Gastroesophageal sphincter (tissue), 3 donors: ENCODE data around the gene MOB3C.

Experiments used
- EP300 ChIP-seq: sonication (generic); formaldehyde crosslinking; IDR thresholded peaks from one replicate; pipeline ENCODE4 v1.6.1; 2017; ENCODE audit warnings: antibody characterized with exemption, mild to moderate bottlenecking
- POLR2A ChIP-seq, 2 donors: fragments of 450-650 bp; IDR thresholded peaks; one replicate each; pipeline ENCODE4 v1.6.1; 2017; ENCODE audit warnings: antibody characterized with exemption in 2 of 2, mild to moderate bottlenecking in 2 of 2, moderate library complexity in 1 of 2
- POLR2AphosphoS5 ChIP-seq: sonication (generic); formaldehyde crosslinking; IDR thresholded peaks from one replicate; pipeline ENCODE4 v1.6.1; 2017; ENCODE audit warnings: antibody characterized with exemption
- TF ChIP-seq, protein P1 (sequence below), 4 experiments: fragments of 200-600 bp in 2 of 4; fragments of 450-650 bp in 2 of 4; sonication (generic) in 1 of 4; IDR thresholded peaks; one replicate each; pipeline ENCODE4 v1.5.1; 2017 to 2019; ENCODE audit warnings: antibody characterized with exemption in 4 of 4, mild to moderate bottlenecking in 2 of 4, moderate library complexity in 2 of 4

DNA sequence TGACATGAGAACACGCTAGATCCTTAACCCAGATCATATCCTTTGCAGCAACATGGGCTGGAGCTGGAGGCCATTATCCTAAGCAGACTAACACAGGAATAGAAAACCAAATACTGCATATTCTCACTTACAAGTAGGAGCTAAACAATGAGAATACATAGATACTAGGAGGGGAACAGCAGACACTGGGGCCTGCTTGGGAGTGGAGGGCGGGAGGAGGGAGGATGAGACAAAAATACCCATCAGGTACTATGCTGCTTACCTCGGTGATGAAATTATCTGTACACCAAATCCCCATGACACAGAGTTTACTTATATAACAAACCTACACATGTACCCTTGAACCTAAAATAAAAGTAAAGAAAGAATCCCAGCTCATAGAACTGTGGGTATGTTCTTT, 1.2 kb upstream of the MOB3C start:
- TF ChIP-seq, protein P1, sequence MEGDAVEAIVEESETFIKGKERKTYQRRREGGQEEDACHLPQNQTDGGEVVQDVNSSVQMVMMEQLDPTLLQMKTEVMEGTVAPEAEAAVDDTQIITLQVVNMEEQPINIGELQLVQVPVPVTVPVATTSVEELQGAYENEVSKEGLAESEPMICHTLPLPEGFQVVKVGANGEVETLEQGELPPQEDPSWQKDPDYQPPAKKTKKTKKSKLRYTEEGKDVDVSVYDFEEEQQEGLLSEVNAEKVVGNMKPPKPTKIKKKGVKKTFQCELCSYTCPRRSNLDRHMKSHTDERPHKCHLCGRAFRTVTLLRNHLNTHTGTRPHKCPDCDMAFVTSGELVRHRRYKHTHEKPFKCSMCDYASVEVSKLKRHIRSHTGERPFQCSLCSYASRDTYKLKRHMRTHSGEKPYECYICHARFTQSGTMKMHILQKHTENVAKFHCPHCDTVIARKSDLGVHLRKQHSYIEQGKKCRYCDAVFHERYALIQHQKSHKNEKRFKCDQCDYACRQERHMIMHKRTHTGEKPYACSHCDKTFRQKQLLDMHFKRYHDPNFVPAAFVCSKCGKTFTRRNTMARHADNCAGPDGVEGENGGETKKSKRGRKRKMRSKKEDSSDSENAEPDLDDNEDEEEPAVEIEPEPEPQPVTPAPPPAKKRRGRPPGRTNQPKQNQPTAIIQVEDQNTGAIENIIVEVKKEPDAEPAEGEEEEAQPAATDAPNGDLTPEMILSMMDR (IDR thresholded peaks at IDR 0.05), result no peak
- no peak for TF ChIP-seq POLR2A (IDR thresholded peaks at IDR 0.05)
- TF ChIP-seq EP300, result no peak
- no peak for TF ChIP-seq POLR2AphosphoS5
